OCI-LY7 (cell line): Measurements from ENCODE around the gene AGAP3. TPM values are rescaled to one million over a fixed set of nuclear protein-coding genes. Genes with fewer than 3 reads are reported as not detected.

ENCODE experiments used
- BruUV-seq: library from RNA; stranded (reverse); fragments of 400-500 nt; replicated peaks from 2 replicates; lab custom pipeline; 2021; lab: Mats Ljungman, UMichigan
- CTCF ChIA-PET: fragments of 300-600 bp; sonication (Branson Sonifier 250); formaldehyde crosslinking; loops from one replicate; lab custom pipeline; 2022; ENCODE audit warnings: antibody characterized with exemption; ENCODE audit not compliant: unreplicated experiment; lab: Charles Lee
- POLR2A ChIA-PET: fragments of 300-600 bp; sonication (Branson Sonifier 250); formaldehyde crosslinking; loops from one replicate; lab custom pipeline; 2022; ENCODE audit warnings: antibody characterized with exemption; lab: Charles Lee
- DNase-seq: peaks from one replicate; pipeline ENCODE4 v3.0.0-alpha.2; 2015; ENCODE audit warnings: low spot score
- H2AFZ ChIP-seq: fragments of 200-600 bp; sonication (generic), shearing (Covaris generic); 2 replicates; pipeline ENCODE4 v1.6.1; 2014; ENCODE audit warnings: mild to moderate bottlenecking, antibody characterized with exemption, low read length, moderate library complexity
- H3K27ac ChIP-seq: fragments of 200-600 bp; sonication (generic); 2 replicates; pipeline ENCODE4 v1.5.1; 2014; ENCODE audit warnings: mixed run types, low read depth, mild to moderate bottlenecking, moderate library complexity, low read length, inconsistent platforms; ENCODE audit not compliant: poor library complexity, severe bottlenecking
- H3K36me3 ChIP-seq: fragments of 200-600 bp; sonication (generic); 2 replicates; pipeline ENCODE4 v1.6.1; 2014; ENCODE audit warnings: mild to moderate bottlenecking, antibody characterized with exemption, low read length, moderate library complexity, mixed read lengths; ENCODE audit not compliant: insufficient read depth
- H3K4me1 ChIP-seq: fragments of 200-600 bp; sonication (generic); 2 replicates; pipeline ENCODE4 v1.5.1; 2014; ENCODE audit warnings: mild to moderate bottlenecking, low read length; ENCODE audit not compliant: insufficient read depth, poor library complexity, severe bottlenecking
- H3K4me2 ChIP-seq: fragments of 200-600 bp; sonication (generic); 2 replicates; pipeline ENCODE4 v1.6.1; 2014; ENCODE audit warnings: mild to moderate bottlenecking, low read length
- H3K4me3 ChIP-seq: fragments of 200-600 bp; sonication (generic); 2 replicates; pipeline ENCODE4 v1.5.1; 2014; ENCODE audit warnings: mild to moderate bottlenecking, low read depth, low read length; ENCODE audit not compliant: poor library complexity, severe bottlenecking
- H3K79me2 ChIP-seq: fragments of 200-600 bp; sonication (generic); 2 replicates; pipeline ENCODE4 v1.6.1; 2016; ENCODE audit warnings: low read depth, mild to moderate bottlenecking, low read length, moderate library complexity, mixed read lengths; ENCODE audit not compliant: insufficient read depth
- H3K9me2 ChIP-seq: fragments of 200-600 bp; sonication (generic); 2 replicates; pipeline ENCODE4 v1.6.1; 2016; ENCODE audit warnings: mild to moderate bottlenecking, low read length, mixed read lengths; ENCODE audit not compliant: insufficient read depth
- H3K9me3 ChIP-seq: fragments of 200-600 bp; sonication (generic); 2 replicates; pipeline ENCODE4 v1.6.1; 2014; ENCODE audit warnings: mild to moderate bottlenecking, mixed run types, low read length, mixed read lengths
- H4K20me1 ChIP-seq: fragments of 200-600 bp; sonication (generic); 2 replicates; pipeline ENCODE4 v1.6.1; 2014; ENCODE audit warnings: mild to moderate bottlenecking, antibody characterized with exemption, low read length, moderate library complexity, mixed read lengths; ENCODE audit not compliant: insufficient read depth
- CTCF ChIP-seq: fragments of 200-600 bp; sonication (generic); conservative IDR thresholded peaks from 2 replicates; pipeline ENCODE4 v1.5.1; 2014; ENCODE audit warnings: mild to moderate bottlenecking, antibody characterized with exemption, low read length, moderate library complexity, mixed read lengths
- EZH2phosphoT487 ChIP-seq: fragments of 200-600 bp; sonication (generic); IDR thresholded peaks from 2 replicates; pipeline ENCODE4 v1.6.1; 2018; ENCODE audit warnings: low read depth, borderline replicate concordance, mild to moderate bottlenecking, mixed run types, antibody characterized with exemption, low read length, moderate library complexity, mixed read lengths
- intact Hi-C: fragments of 100-400 bp; cut with micrococcal nuclease; formaldehyde crosslinking; loops from one replicate; pipeline ENCODE4 v1.10.0; 2022; ENCODE audit not compliant: unreplicated experiment
- total RNA-seq, 2 experiments: library from RNA; depleted of rRNA in 1 of 2; stranded (reverse); fragments of >200 nt in 1 of 2; shearing (Covaris generic) in 1 of 2; gene quantifications; 2 replicates each; pipeline ENCODE4 v1.2.3, GENCODE V29; 2014 to 2022

AGAP3 gene
- total RNA-seq, 2 experiments from 2014 or later, result 4.8 to 30.9 TPM

- Histone ChIP-seq H3K4me2 (peak overlapping the region; percentile 24; the same call in 1 of the 2 replicates), H3K27ac (no peak overlapping the region), H3K4me1 (peaks cover 7% of the 10 kb centered on the region), H3K9me2 (no peaks in the 10 kb centered on the region), H3K4me3 (no peak overlapping the region), H2AFZ (no peak overlapping the region), H3K36me3 (no peaks in the 10 kb centered on the region), H3K79me2 (no peaks in the 10 kb centered on the region), H4K20me1 (no peaks in the 10 kb centered on the region), H3K9me3 (no peaks in the 10 kb centered on the region)
- no peak for DNase-seq
- CTCF ChIA-PET, result no interaction called here
- intact Hi-C loops, result no loop called here
- TF ChIP-seq CTCF, result no peak
- TF ChIP-seq EZH2phosphoT487, result no peak
- POLR2A ChIA-PET, result no interaction called here
- BruUV-seq, result no TSS peak
These were observed 101.4 kb downstream of the AGAP3 start for GRCh38 chr7:151187409-151188251.

GRCh38 chr7:151188252-151188542 lies 101.9 kb downstream of the AGAP3 start:
- BruUV-seq, result no TSS peak
- TF ChIP-seq EZH2phosphoT487, result no peak
- no peak for TF ChIP-seq CTCF
- intact Hi-C loops, result no loop called here

GRCh38 chr7:151189038-151189437 lies 102.8 kb downstream of the AGAP3 start:
- ChIA-PET CTCF (no interaction called here), POLR2A (no interaction called here)
- no peak overlapping the region for H3K4me3 ChIP-seq
- TF ChIP-seq CTCF (no peak), EZH2phosphoT487 (no peak)
- DNase-seq, result no peak
- H3K27ac ChIP-seq, result no peak overlapping the region
- intact Hi-C loops, result no loop called here
- H3K79me2 ChIP-seq, result no peaks in the 10 kb centered on the region
- H3K4me1 ChIP-seq, result peaks cover 7% of the 10 kb centered on the region
- no peak overlapping the region for H2AFZ ChIP-seq
- no peaks in the 10 kb centered on the region for H4K20me1 ChIP-seq
- H3K9me3 ChIP-seq, result no peaks in the 10 kb centered on the region
- H3K9me2 ChIP-seq, result no peaks in the 10 kb centered on the region
- no peaks in the 10 kb centered on the region for H3K36me3 ChIP-seq
- BruUV-seq, result no TSS peak
- no peak overlapping the region for H3K4me2 ChIP-seq

More at GRCh38 chr7:151188252-151188542, 101.9 kb downstream of the AGAP3 start:
- ChIA-PET CTCF (no interaction called here), POLR2A (no interaction called here)
- no peaks in the 10 kb centered on the region for H3K9me2 ChIP-seq
- H2AFZ ChIP-seq, result no peak overlapping the region
- no peaks in the 10 kb centered on the region for H3K9me3 ChIP-seq
- peaks cover 7% of the 10 kb centered on the region for H3K4me1 ChIP-seq
- H3K4me3 ChIP-seq, result no peak overlapping the region
- DNase-seq, result no peak
- no peaks in the 10 kb centered on the region for H4K20me1 ChIP-seq
- peak overlapping the region; percentile 24; the same call in 1 of the 2 replicates for H3K4me2 ChIP-seq
- H3K27ac ChIP-seq, result no peak overlapping the region
- no peaks in the 10 kb centered on the region for H3K36me3 ChIP-seq
- H3K79me2 ChIP-seq, result no peaks in the 10 kb centered on the region
